ENCODE measurements around the gene VWCE. TPM values are rescaled to one million over a fixed set of nuclear protein-coding genes. Genes with fewer than 3 reads are reported as not detected.

VWCE gene
- total RNA-seq, 4 donors from 2014 or later: 0.31 to 1.5 (median 0.67) TPM

DNA sequence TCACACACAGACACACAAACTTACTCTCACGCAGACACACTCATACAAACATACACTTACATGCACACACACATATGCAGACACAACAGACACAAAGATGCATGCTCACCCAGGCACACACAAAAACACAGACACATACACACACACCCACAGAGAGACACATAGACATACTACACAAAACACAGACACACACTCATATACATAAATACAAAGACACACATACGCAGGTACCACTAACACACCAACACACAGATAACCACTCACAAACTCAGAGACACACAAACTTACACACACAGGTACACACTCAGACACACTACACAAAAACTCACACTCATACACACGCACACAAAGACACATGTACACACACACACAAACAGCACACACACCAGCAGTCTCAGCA, 22.4 kb downstream of the VWCE start:
- intact Hi-C loops (cut with DNase I; ENCODE audit: low total_unique reads): no loop called here
- in situ Hi-C loops (cut with MboI; ENCODE audit: low sequenced_read_pairs in 4 of 4): no loop called here
- ATAC-seq (no peak), DNase-seq (no peak)
- peaks cover 0 to 5% of the 10 kb centered on the region in 2 donors for H3K36me3 ChIP-seq
- H3K4me3 ChIP-seq: no peak overlapping the region
- TF ChIP-seq, protein P1, sequence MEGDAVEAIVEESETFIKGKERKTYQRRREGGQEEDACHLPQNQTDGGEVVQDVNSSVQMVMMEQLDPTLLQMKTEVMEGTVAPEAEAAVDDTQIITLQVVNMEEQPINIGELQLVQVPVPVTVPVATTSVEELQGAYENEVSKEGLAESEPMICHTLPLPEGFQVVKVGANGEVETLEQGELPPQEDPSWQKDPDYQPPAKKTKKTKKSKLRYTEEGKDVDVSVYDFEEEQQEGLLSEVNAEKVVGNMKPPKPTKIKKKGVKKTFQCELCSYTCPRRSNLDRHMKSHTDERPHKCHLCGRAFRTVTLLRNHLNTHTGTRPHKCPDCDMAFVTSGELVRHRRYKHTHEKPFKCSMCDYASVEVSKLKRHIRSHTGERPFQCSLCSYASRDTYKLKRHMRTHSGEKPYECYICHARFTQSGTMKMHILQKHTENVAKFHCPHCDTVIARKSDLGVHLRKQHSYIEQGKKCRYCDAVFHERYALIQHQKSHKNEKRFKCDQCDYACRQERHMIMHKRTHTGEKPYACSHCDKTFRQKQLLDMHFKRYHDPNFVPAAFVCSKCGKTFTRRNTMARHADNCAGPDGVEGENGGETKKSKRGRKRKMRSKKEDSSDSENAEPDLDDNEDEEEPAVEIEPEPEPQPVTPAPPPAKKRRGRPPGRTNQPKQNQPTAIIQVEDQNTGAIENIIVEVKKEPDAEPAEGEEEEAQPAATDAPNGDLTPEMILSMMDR (IDR thresholded peaks at IDR 0.05 in 4 of 5, conservative IDR thresholded peaks at IDR 0.05 in 1 of 5): no peak
- TF ChIP-seq POLR2A (IDR thresholded peaks at IDR 0.05): no peak
- no peak overlapping the region for H3K27ac ChIP-seq
- no peaks in the 10 kb centered on the region for H3K27me3 ChIP-seq
- H3K4me1 ChIP-seq: no peaks in the 10 kb centered on the region
- H3K9me3 ChIP-seq: no peaks in the 10 kb centered on the region

DNA sequence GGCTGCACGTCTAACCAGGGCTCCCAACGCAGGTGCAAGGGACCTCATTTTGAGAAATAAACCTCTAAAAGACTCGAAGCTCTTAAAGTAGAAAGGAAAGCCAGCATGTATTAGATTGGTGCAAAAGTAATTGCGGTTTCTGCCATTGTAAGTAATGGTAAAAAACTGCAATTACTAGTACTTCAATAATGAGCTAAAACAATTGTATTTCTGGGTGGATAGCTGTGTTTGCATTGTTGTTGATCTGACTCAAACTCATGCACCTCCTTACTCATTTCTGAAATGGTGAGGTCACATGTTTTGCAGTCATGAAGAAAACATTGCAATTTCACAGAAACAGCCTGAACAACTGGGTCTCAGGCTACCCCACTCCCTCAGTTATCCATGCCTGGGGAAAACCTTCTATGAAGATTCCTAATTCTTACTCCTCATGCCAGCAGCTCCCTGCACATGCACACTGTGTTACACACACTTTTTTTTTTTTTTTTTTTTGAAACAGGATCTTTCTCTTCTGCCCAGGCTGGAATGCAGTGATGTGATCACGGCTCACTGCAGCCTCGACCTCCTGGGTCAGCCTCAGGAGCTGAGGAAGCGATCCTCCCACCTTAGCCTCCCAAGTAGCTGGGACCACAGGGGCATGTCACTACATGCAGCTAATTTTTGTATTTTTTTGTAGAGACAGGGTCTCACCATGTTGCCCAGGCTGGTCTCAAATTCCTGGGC, 24.6 kb downstream of the VWCE start:
- ATAC-seq (no peak), DNase-seq (no peak)
- Histone ChIP-seq H3K4me3 (no peak overlapping the region), H3K27me3 (no peaks in the 10 kb centered on the region), H3K36me3 (peaks cover 0 to 5% of the 10 kb centered on the region in 2 donors), H3K9me3 (no peaks in the 10 kb centered on the region), H3K27ac (no peak overlapping the region), H3K4me1 (no peaks in the 10 kb centered on the region)
- in situ Hi-C loops (cut with MboI; ENCODE audit: low sequenced_read_pairs in 4 of 4): no loop called here
- intact Hi-C loops (cut with DNase I; ENCODE audit: low total_unique reads): no loop called here
- no peak for TF ChIP-seq POLR2A (IDR thresholded peaks at IDR 0.05)
- TF ChIP-seq, protein P1 (IDR thresholded peaks at IDR 0.05 in 4 of 5, conservative IDR thresholded peaks at IDR 0.05 in 1 of 5): no peak

DNA sequence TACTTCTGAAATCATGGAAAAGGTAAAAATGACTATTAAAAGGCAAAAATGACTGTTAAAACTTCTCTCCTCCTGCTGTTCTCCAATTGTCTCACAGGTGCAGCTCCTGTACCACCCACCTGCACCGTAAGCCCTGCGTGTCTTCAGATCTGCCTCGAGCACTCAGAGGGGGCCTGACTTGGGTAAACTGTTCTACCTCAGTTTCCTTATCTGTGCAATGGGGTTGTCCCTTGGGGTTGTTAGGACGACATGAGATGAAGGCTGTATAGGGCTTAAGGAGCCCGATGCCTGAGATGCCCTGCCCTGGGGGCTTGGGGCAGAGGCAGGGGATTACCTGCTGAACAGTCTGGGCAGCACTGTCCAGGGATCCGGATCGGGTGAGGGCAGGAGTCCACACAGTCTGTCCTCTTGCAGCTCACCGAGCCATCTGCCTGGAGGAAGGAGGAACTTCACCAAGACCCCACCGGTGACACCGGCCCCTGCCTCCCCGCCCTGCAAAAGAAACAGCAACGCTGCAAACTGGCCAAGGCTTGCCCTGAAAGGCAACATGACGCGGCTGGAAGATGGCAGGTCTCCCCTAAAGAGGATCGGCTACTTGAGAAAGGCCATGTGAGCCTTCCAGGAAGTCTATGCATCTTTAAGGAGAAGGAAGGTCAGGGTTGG, 26.4 kb downstream of the VWCE start:
- DNase-seq (no peak), ATAC-seq (no peak)
- Histone ChIP-seq H3K4me1 (no peaks in the 10 kb centered on the region), H3K9me3 (no peaks in the 10 kb centered on the region), H3K4me3 (no peak overlapping the region), H3K36me3 (no peaks in the 10 kb centered on the region), H3K27ac (no peak overlapping the region), H3K27me3 (no peaks in the 10 kb centered on the region)
- intact Hi-C loops (cut with DNase I; ENCODE audit: low total_unique reads): no loop called here
- no peak for TF ChIP-seq POLR2A (IDR thresholded peaks at IDR 0.05)
- TF ChIP-seq, protein P1 (IDR thresholded peaks at IDR 0.05 in 4 of 5, conservative IDR thresholded peaks at IDR 0.05 in 1 of 5): no peak
- in situ Hi-C loops (cut with MboI; ENCODE audit: low sequenced_read_pairs in 4 of 4): no loop called here

DNA sequence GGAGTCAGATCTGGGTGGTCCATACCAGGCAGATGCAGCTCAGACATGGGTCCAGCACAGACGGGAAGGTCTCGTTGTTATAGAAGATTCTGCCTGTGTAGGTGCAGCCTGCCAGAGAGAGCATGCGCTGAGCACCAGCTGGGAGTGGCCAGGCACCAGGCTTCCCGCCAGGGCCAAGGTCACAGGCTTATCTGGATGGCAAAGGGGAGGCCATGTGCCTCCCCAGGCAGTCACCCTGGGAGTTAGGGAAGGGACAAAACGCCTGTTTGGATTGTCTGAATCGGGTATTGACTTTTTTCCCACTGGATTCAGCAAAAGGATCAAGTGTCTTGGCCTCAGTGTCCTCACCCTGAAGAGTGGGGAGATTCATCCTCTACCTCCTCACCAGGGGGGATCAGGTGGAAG, 27.7 kb downstream of the VWCE start:
- H3K4me1 ChIP-seq: no peaks in the 10 kb centered on the region
- in situ Hi-C loops (cut with MboI; ENCODE audit: low sequenced_read_pairs in 4 of 4): no loop called here
- H3K36me3 ChIP-seq: no peaks in the 10 kb centered on the region
- ATAC-seq (no peak), DNase-seq (no peak)
- H3K4me3 ChIP-seq: no peak overlapping the region
- H3K27ac ChIP-seq: no peak overlapping the region
- intact Hi-C loops (cut with DNase I; ENCODE audit: low total_unique reads): no loop called here
- H3K9me3 ChIP-seq: no peaks in the 10 kb centered on the region
- TF ChIP-seq POLR2A (IDR thresholded peaks at IDR 0.05): no peak
- TF ChIP-seq, protein P1 (IDR thresholded peaks at IDR 0.05 in 4 of 5, conservative IDR thresholded peaks at IDR 0.05 in 1 of 5): no peak
- H3K27me3 ChIP-seq: no peaks in the 10 kb centered on the region

All from gastrocnemius medialis (tissue), 4 donors.